GM12878 (cell line): ENCODE results near the gene TUBD1. TPM values are rescaled to one million over a fixed set of nuclear protein-coding genes. Genes with fewer than 3 reads are reported as not detected.

Experiments used
- BMI1 ChIP-seq: fragments of 450-650 bp; IDR thresholded peaks from 2 replicates; pipeline ENCODE4 v1.6.1; 2016; ENCODE audit warnings: mild to moderate bottlenecking, moderate library complexity, borderline replicate concordance
- IKZF2 ChIP-seq, 2 experiments: fragments of 450-650 bp; IDR thresholded peaks; 2 replicates each; pipeline ENCODE4 v1.6.1; 2017; ENCODE audit warnings: mild to moderate bottlenecking in 2 of 2, moderate library complexity in 2 of 2
- POLR2AphosphoS2 ChIP-seq: IDR thresholded peaks from 2 replicates; pipeline ENCODE4 v1.6.1; 2011; ENCODE audit warnings: low read depth, mild to moderate bottlenecking, low read length, improper control_type of control experiment, moderate library complexity
- RFX5 ChIP-seq: IDR thresholded peaks from 2 replicates; pipeline ENCODE4 v1.6.1; 2011; ENCODE audit warnings: low read depth, low read length, improper control_type of control experiment
- SREBF2 ChIP-seq: IDR thresholded peaks from 2 replicates; pipeline ENCODE4 v1.6.1; 2012; ENCODE audit warnings: mild to moderate bottlenecking, low read length
- TARDBP ChIP-seq: IDR thresholded peaks from 2 replicates; pipeline ENCODE4 v1.6.1; 2016; ENCODE audit warnings: borderline replicate concordance
- YBX1 ChIP-seq: fragments of 450-650 bp; IDR thresholded peaks from 2 replicates; pipeline ENCODE4 v1.6.1; 2016; ENCODE audit warnings: antibody characterized with exemption
- ZNF207 ChIP-seq: fragments of 450-650 bp; IDR thresholded peaks from 2 replicates; pipeline ENCODE4 v1.6.1; 2014; ENCODE audit warnings: antibody characterized with exemption, mild to moderate bottlenecking, borderline replicate concordance
- polyA plus RNA-seq, 11 experiments: library from polyadenylated mRNA; depleted of rRNA in 4 of 11; unstranded in 6 of 11; stranded (reverse) in 5 of 11; fragments of >200 nt; fragmentation: Nextera tagmentation in 4 of 11; fragmentation: Illumina TruSeq in 1 of 11; extraction: Ambion mirVana in 4 of 11; extraction: Trizol in 1 of 11; gene quantifications; 1 replicate in 1 of 11; 2 replicates in 10 of 11; pipeline versions ENCODE4 v1.2.1 to v1.2.3, GENCODE V29; 2011 to 2016; ENCODE audit warnings: inconsistent platforms in 2 of 11, missing spikeins in 2 of 11, low read depth in 1 of 11
- total RNA-seq, 4 experiments: library from RNA; depleted of rRNA in 3 of 4; stranded (reverse); fragments of >200 nt in 3 of 4; fragmentation: Illumina TruSeq in 1 of 4; extraction: Trizol in 1 of 4; gene quantifications; 2 replicates each; pipeline versions ENCODE4 v1.2.1 to v1.2.3, GENCODE V29; 2013 to 2021
- TF ChIP-seq, protein P1 (sequence below): fragments of 450-650 bp; IDR thresholded peaks from 2 replicates; pipeline ENCODE4 v1.6.1; 2016; ENCODE audit warnings: mild to moderate bottlenecking, moderate library complexity, borderline replicate concordance
- TF ChIP-seq, protein P2 (sequence below): IDR thresholded peaks from 2 replicates; pipeline ENCODE4 v1.6.1; 2011; ENCODE audit warnings: low read depth, low read length, improper control_type of control experiment, borderline replicate concordance
- TF ChIP-seq, protein P3 (sequence below): fragments of 450-650 bp; IDR thresholded peaks from 2 replicates; pipeline ENCODE4 v1.6.1; 2017; ENCODE audit warnings: mild to moderate bottlenecking, moderate library complexity

Gene TUBD1
- total and polyA plus RNA-seq, 10 of the 15 experiments (the other 5 are each of a cell fraction or from before 2014, with no cell fraction given) = 5.3 to 10.8 (median 8.3) TPM

GRCh38 chr17:59892924-59893675 is at the start of gene TUBD1, which contains the start of gene RPS6KB1 (continued):
- TF ChIP-seq, protein P1, sequence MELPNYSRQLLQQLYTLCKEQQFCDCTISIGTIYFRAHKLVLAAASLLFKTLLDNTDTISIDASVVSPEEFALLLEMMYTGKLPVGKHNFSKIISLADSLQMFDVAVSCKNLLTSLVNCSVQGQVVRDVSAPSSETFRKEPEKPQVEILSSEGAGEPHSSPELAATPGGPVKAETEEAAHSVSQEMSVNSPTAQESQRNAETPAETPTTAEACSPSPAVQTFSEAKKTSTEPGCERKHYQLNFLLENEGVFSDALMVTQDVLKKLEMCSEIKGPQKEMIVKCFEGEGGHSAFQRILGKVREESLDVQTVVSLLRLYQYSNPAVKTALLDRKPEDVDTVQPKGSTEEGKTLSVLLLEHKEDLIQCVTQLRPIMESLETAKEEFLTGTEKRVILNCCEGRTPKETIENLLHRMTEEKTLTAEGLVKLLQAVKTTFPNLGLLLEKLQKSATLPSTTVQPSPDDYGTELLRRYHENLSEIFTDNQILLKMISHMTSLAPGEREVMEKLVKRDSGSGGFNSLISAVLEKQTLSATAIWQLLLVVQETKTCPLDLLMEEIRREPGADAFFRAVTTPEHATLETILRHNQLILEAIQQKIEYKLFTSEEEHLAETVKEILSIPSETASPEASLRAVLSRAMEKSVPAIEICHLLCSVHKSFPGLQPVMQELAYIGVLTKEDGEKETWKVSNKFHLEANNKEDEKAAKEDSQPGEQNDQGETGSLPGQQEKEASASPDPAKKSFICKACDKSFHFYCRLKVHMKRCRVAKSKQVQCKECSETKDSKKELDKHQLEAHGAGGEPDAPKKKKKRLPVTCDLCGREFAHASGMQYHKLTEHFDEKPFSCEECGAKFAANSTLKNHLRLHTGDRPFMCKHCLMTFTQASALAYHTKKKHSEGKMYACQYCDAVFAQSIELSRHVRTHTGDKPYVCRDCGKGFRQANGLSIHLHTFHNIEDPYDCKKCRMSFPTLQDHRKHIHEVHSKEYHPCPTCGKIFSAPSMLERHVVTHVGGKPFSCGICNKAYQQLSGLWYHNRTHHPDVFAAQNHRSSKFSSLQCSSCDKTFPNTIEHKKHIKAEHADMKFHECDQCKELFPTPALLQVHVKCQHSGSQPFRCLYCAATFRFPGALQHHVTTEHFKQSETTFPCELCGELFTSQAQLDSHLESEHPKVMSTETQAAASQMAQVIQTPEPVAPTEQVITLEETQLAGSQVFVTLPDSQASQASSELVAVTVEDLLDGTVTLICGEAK = peak; percentile 19; the same call in 1 of the 2 replicates
- TF ChIP-seq SREBF2 (no peak), RFX5 (no peak), ZNF207 (peak; percentile 41; the same call in 1 of the 2 replicates), POLR2AphosphoS2 (peak; percentile 60; the same call in 1 of the 2 replicates), YBX1 (no peak), IKZF2 (IDR thresholded peaks at IDR 0.05) (0 out of 4 replicates have a peak, but pooled peaks of 1 of the 2 experiments have one; percentile 17), TARDBP (no peak), BMI1 (no peak)
- TF ChIP-seq, protein P2, sequence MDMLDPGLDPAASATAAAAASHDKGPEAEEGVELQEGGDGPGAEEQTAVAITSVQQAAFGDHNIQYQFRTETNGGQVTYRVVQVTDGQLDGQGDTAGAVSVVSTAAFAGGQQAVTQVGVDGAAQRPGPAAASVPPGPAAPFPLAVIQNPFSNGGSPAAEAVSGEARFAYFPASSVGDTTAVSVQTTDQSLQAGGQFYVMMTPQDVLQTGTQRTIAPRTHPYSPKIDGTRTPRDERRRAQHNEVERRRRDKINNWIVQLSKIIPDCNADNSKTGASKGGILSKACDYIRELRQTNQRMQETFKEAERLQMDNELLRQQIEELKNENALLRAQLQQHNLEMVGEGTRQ = no peak
- TF ChIP-seq, protein P3, sequence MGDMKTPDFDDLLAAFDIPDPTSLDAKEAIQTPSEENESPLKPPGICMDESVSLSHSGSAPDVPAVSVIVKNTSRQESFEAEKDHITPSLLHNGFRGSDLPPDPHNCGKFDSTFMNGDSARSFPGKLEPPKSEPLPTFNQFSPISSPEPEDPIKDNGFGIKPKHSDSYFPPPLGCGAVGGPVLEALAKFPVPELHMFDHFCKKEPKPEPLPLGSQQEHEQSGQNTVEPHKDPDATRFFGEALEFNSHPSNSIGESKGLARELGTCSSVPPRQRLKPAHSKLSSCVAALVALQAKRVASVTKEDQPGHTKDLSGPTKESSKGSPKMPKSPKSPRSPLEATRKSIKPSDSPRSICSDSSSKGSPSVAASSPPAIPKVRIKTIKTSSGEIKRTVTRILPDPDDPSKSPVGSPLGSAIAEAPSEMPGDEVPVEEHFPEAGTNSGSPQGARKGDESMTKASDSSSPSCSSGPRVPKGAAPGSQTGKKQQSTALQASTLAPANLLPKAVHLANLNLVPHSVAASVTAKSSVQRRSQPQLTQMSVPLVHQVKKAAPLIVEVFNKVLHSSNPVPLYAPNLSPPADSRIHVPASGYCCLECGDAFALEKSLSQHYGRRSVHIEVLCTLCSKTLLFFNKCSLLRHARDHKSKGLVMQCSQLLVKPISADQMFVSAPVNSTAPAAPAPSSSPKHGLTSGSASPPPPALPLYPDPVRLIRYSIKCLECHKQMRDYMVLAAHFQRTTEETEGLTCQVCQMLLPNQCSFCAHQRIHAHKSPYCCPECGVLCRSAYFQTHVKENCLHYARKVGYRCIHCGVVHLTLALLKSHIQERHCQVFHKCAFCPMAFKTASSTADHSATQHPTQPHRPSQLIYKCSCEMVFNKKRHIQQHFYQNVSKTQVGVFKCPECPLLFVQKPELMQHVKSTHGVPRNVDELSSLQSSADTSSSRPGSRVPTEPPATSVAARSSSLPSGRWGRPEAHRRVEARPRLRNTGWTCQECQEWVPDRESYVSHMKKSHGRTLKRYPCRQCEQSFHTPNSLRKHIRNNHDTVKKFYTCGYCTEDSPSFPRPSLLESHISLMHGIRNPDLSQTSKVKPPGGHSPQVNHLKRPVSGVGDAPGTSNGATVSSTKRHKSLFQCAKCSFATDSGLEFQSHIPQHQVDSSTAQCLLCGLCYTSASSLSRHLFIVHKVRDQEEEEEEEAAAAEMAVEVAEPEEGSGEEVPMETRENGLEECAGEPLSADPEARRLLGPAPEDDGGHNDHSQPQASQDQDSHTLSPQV = no peak
